Ovary (tissue), 3 donors: Measurements from ENCODE around the gene WDR90.

Experiments used
- EP300 ChIP-seq: sonication (generic); formaldehyde crosslinking; IDR thresholded peaks from one replicate; pipeline ENCODE4 v1.6.1; 2017; ENCODE audit warnings: antibody characterized with exemption
- TF ChIP-seq, protein P1 (sequence below), 3 donors: fragments of 450-650 bp in 2 of 3; fragments of 200-600 bp in 1 of 3; IDR thresholded peaks; one replicate each; pipeline versions ENCODE4 v1.5.1 to v1.8.0; 2016 to 2022; ENCODE audit warnings: antibody characterized with exemption in 3 of 3, mild to moderate bottlenecking in 1 of 3
- donor health status: DM: no; HTN: no; CAD: no.

DNA sequence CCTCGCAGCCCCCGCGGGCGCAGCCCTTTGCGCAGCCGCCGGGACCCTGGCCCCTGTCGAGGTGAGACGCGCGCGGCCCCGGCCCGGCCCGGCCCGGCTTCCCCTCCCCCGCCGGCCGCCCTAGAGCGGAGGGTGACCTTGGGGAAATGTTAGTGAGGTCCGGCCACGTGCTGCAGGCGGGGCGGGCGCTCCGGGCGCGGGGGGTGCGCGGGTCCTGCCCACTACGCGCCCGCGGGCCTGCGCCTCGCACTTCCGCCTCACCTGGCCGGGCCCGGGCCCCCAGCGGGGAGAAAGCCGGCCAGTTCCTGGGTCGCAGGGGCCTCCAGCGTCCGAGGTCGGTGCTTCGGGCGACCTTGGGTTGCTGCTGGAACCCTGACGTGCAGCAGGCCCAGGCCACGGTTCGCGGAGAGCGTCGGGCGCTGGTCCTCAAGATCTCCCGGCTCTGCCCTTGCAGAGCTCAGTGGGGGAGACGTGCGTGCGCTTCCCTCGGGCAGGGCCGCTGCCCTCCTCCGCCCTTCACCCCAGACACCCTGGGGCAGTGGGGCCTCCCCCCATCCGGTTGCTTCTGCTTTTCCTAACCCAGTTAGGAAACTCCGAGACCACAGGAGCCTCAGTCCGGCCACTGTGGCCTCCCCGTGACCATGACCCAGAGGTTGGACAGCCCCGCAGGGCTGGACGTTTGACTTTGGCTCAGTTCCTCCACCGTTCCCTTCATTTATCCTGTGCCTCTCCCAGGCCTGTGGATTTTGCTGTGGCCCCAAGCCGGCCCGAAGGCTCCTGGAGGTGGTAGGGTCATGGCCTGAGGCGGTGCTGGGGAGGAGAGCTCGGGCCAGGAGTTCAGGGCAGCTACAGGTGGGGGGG is 6.7 kb upstream of the WDR90 start:
- TF ChIP-seq, protein P1, sequence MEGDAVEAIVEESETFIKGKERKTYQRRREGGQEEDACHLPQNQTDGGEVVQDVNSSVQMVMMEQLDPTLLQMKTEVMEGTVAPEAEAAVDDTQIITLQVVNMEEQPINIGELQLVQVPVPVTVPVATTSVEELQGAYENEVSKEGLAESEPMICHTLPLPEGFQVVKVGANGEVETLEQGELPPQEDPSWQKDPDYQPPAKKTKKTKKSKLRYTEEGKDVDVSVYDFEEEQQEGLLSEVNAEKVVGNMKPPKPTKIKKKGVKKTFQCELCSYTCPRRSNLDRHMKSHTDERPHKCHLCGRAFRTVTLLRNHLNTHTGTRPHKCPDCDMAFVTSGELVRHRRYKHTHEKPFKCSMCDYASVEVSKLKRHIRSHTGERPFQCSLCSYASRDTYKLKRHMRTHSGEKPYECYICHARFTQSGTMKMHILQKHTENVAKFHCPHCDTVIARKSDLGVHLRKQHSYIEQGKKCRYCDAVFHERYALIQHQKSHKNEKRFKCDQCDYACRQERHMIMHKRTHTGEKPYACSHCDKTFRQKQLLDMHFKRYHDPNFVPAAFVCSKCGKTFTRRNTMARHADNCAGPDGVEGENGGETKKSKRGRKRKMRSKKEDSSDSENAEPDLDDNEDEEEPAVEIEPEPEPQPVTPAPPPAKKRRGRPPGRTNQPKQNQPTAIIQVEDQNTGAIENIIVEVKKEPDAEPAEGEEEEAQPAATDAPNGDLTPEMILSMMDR (IDR thresholded peaks at IDR 0.05), result no peak
- no peak for TF ChIP-seq EP300
